ENCODE data around the gene DNER.

DNER gene

DNA sequence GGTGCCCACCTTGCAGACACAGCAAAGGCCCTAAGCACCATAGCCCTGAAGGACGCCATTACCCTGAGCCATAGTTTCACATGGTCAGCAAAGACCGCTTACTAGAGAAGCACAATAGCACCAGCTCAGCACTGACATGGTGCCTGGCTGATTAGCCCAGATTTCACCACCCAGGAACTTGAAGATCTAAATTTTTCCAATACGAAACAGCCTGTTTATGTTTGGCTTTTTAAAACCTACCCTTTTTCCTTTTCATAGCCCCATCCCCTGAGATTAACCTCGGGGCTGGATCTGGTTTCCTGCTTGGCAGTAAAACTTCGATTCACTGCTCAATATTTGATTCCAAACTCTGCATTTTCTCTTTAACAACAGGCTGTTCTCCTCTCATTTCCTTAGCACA, 284.8 kb downstream of the DNER start:
- DNase-seq = no peak
- intact Hi-C loops (cut with DNase I) = loop anchor here (5.0 kb wide), 1 partner anchor 158 kb away; no protein-coding TSS in a partner anchor

DNA sequence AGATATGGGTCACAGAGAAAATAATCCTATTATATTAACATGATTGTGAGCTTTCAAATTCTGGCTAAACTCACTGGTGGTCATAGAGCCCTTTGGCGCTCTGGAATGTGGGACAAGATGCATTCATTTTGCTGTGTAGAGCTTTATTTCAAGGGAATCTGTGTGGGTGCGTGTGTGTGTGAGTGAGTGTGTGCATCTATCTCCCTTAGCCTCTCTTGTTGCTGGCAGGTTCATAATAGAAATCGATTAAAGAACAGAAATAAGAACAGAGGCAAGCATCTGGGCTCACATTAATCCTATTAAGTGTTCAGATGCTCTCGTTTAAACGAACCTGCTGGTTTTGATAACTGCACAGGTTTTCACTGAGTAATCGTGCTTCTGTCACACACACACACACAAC, 287.9 kb downstream of the DNER start:
- intact Hi-C loops (cut with DNase I) = loop anchor here (5.0 kb wide), 1 partner anchor 161 kb away; no protein-coding TSS in a partner anchor
- DNase-seq = no peak

DNA sequence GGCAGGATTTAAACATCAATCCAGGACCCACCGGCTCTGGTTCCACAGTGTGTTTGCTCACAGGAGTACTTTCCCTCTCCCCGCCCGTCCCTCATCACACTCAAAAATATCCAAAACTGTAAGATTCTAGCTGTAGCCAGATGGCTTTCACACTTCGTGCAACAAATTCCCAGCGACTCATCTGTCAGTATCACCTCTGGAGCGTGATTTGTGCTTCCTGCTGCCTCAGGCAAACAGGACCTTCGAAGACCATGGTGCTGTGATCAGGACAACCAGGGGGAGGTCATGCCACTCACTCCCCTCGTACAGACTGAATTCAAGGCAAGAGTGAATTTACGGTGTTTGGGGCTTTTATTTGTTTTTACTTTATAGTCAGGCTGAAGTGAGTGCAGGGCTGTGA, 288.8 kb downstream of the DNER start:
- intact Hi-C loops (cut with DNase I) = loop anchor here (5.0 kb wide), 1 partner anchor 162 kb away; no protein-coding TSS in a partner anchor
- no peak for DNase-seq

DNA sequence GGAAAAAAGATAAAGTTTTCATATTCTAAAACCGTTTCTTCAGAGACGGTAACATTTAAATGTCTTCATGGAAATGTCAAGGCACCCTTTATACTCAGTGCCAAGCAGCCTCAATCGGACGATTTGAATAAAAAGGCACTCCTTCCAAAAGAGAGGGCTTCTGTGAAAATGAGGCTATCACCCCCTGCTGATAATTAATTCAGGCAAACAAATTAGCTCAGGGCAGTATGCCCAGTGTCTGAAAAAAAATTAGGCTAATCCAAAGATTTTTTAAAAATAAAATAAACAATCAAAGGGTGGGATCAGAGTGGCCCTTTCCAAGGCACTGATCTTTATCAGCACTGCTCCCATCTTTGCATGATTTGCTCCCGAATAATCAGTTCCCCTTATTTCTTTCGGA, 292.3 kb downstream of the DNER start:
- DNase-seq = peak in 2 of 42 donors; percentile 36 to 46
- intact Hi-C loops (cut with DNase I) = no loop called here

DNA sequence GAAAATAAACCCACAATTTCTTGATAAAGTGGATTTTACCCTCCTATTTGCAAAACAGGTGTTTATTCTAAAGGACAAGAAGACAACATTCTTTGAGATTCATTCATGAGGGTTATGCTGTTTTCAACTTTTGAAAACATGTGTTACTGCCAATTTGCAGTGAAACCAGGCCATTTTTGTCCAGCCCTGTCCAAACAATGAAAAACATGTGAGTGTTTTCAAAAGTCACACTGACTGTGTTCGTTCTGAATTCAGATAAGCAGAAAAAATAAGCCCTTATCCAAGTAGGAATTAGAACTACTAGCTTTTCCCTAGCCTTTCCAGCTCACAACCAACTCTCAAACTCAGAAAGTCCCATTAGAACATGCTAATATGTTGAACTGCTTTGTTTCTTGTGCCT, 295.2 kb downstream of the DNER start:
- intact Hi-C loops (cut with DNase I) = no loop called here
- no peak for DNase-seq

DNA sequence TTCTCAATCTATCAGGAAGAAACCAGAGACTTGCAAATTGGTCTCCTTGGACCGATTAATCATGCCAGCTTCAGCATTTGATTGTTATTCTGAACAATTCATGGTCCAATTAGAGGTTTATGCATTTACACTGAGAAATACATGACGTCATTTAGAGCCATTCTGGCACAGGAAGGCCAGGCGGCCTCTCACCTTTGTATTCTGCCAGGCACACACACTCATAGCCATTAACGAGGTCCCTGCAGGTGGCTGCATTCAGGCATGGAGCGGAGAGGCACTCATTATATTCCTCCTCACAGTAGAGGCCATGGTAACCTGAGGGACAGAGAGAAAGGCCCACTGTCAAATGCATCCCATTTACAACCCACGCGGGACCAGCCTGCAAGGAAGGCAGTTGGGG, 296.4 kb downstream of the DNER start:
- intact Hi-C loops (cut with DNase I) = no loop called here
- DNase-seq = no peak

DNA sequence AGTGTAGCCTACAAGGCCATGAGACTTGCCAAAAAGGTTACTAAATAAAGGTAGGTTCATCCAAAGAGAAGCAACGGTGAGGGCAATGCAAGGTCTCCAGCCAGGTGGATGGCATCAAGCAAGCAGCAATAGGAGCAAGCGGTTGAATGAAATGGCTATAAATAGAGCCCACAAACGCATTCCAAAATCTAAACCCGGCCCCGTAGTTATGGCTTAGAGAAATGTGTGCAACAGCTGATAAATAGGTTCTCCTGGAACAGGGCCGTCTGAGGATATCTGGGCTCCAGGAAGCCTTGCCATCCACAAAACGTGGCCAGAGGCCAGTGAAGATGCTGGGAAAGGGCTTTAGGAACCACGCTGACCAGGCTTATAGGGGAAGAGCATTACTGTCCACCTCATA, 297.2 kb downstream of the DNER start:
- DNase-seq = no peak
- intact Hi-C loops (cut with DNase I) = no loop called here

DNA sequence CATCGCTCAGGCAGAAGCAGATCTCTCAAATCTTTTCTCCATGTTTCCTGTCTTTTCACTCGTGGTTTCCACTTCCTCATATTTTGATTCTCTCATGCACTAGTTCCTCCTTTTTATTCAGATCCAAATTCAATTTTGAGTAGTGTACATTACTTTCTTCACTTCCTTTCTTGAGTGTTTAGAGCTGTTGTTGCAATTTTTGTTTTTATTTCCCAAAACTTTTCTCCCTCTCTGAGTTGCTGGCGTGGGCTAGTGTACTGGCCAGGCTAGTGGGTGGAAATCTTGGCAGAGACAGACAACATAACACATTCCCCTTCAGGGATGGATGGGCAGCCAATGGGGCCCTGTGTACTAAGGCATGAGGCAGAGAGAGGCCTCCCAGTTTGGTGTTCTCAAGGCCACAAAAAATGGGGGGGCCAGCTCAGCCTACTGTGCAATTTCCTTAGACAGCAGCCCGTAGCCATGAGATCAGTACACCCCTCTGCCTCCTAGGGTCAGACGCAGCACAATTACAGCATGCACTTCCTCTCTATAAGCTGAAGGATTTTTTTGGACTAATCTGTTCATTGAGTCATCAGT, 298.1 kb downstream of the DNER start:
- peak in 40 of 42 donors; percentile 4 to 76 (median 44) for DNase-seq

DNA sequence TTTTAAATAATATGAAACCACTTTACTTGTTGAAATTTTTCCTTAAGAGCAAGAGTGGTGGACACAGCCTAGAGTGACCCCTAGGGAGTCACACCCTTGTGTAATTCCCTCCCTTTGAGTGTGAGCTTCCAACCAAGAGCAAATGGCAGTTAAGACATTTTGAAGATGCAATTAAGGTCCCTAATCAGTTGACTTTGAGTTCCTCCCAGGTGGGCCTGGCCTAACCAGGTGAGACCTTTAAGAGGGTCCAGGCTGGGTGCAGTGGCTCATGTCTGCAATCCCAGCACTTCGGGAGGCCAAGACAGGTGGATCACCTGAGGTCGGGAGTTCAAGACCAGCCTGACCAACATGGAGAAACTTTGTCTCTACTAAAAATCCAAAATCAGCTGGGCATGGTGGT, 299.7 kb downstream of the DNER start:
- no peak for DNase-seq
- intact Hi-C loops (cut with DNase I) = no loop called here

More for the DNA sequence above, 298.1 kb downstream of the DNER start:
- intact Hi-C loops (cut with DNase I) = no loop called here

DNA sequence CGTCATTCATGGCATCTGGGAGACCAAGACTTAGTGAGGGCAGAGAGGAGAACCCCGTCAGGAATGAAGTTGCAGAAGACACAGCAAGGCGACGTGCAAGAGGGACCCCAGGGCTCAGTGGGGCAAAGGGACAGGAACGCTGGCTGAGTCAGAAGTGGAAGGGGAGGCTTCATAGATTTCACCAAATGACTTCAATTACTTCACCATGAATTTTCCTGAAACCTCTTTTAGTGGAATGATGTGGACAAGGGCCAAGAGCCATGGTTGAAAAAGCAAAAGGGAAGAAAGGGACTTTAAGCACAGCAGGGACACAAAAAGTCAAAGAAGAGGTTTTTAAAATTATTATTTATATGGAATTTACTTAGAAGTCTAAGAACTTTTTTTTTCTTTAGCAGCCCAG, 301.7 kb downstream of the DNER start:
- intact Hi-C loops (cut with DNase I) = no loop called here
- no peak for DNase-seq

DNA sequence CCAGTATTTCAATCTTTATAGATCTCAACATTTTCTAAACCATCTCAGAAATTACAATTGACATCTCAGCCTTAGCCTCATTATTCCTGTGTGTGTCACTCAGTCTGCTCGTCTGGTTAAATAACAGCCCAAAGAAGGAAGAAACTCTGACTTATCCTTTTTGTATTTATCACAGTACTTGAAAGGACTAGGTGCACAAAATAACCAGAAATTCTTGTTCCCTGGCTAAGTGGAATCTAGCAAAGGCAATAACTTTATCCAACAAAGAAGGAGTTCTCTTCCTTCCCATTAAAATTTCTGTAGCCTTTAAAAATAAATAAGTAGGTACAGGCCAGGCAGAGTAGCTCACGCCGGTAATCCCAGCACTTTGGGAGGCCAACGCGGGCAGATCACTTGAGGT, 303.4 kb downstream of the DNER start:
- intact Hi-C loops (cut with DNase I) = no loop called here
- no peak for DNase-seq

DNA sequence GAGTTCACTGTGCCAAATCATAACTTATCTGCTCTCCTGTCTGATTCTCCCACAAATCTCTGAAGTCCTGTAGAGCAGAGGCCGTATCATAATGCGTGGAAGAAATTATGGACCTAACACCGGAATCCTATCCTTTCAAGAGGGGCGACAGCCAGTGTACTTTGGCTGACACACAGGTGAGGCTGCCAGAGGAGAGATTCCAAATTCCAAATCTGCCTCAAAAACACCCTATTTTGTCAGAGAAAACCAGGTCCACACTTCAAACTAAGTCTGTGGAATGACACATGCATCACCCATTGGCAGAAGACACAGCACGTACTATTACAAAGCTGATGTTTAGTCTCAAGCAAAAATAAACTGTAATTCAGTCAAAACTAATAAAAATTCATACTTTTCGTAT, 304.1 kb downstream of the DNER start:
- intact Hi-C loops (cut with DNase I) = no loop called here
- DNase-seq = no peak

DNA sequence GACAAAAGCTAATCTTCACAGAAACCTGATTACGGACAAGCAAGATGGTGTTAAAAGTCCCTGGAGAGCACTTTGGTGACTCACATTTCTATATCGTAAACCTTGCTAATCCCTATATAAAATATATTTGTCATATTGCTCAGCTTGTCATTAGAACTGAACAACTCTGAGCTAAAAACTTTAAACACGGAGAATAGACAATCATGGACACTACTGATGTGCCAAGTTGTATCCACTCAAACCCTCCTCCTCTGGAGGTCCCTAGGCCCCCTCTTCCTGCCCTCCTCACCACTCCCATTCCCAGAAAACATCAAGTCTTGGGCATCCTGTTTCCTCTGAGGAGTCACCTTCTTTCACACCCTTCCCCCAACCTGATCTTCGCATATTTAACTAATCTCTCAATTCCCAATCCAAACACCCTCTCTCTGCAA, 304.6 kb downstream of the DNER start:
- intact Hi-C loops (cut with DNase I) = no loop called here
- no peak for DNase-seq

DNA sequence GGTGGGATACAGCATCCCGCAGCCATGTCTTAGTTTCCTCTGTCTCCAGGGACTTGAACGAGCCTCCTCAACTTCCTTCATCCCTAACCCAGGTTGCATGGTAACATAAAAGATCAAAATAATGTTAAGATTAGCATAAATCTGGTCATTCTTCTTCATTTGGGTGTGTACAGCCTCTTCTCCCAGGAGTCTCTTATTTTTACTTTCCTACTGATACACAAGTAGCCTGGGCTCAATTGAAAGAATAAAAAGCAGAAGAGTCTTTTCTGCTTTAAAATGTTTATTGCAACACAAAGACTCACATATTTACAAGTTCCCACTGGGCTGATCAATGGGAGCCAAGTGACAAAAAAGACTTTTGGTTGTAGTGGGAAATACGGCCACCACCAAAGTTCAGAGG, 305.4 kb downstream of the DNER start:
- no peak for DNase-seq
- intact Hi-C loops (cut with DNase I) = no loop called here

DNA sequence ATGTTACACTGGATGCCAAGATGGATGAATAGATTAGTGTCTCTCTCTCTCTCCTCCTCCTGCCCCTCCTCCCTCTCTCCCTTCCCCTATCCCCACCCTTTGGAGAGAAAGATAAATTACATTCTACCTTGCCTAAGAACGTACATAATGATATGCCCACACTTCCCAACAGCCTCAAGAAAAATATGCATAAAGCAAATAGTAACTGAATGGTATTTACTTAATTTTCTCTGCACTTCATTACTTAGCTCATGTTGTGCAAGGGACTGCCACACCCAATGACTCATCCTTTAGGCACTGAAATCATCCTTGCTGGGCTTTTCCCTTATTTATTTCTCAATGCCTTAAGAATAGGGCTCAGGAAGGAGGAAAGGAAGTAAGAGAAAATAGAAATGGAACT, 306.0 kb downstream of the DNER start:
- intact Hi-C loops (cut with DNase I) = no loop called here
- DNase-seq = peak in 2 of 42 donors; percentile 36 to 50

DNA sequence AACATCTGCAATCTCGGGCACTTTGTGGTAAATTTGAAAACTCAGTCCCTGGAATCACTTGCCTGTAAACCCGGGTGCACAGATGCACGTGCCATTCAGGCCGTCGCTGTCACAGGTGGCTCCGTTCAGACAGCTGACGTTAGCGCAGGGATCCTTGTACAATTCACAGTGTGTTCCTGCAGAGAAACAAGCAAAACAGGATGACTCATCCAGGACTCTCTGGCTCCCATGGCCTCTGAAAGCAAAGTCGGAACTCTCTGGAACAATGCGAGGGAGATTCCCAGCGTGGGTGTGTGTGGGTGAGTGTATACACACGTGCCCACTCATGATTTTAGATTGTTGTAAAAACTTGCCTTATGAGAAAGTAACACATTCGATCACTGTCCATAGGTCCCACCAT, 307.2 kb downstream of the DNER start:
- peak in 19 of 42 donors; percentile 12 to 69 (median 38) for DNase-seq
- intact Hi-C loops (cut with DNase I) = no loop called here

DNA sequence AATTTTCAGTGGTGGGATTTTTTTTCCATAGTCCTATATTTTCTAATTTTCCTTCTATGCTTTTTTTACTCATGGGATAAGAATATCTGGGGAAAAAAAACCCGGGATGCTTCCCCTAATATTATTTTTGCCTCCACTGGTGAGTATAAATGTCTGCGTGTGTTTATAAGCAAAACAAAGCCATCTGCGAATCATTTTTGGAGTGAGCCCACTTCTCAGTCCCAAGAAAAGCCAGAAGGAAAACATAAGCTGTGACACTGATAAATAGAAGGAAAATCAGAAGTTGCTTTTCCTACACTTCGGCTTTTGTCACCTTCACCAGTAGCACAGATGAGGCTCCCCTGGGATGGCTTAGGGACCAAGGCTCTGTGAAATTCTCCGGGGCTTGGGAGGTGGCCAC, 308.6 kb downstream of the DNER start:
- intact Hi-C loops (cut with DNase I) = no loop called here
- no peak for DNase-seq

DNA sequence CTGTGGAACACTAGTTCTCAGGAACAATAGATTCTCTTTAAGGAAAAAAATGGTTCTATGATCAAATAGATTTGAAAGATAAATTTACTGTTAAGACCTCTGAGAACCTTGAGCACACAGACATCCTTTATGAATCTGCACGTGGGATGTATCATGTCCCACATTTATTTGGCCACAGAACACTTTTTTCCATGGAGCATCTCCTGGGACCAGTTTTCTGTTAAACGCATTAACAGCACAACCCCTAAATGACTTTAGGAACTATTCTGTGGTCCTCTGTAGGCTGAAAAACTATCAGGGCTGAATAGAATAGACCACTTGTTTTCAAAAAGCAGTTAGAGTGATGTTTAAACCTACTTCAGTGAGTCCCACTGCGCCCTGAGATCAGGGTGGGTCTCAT, 311.1 kb downstream of the DNER start:
- DNase-seq = no peak
- intact Hi-C loops (cut with DNase I) = no loop called here

DNA sequence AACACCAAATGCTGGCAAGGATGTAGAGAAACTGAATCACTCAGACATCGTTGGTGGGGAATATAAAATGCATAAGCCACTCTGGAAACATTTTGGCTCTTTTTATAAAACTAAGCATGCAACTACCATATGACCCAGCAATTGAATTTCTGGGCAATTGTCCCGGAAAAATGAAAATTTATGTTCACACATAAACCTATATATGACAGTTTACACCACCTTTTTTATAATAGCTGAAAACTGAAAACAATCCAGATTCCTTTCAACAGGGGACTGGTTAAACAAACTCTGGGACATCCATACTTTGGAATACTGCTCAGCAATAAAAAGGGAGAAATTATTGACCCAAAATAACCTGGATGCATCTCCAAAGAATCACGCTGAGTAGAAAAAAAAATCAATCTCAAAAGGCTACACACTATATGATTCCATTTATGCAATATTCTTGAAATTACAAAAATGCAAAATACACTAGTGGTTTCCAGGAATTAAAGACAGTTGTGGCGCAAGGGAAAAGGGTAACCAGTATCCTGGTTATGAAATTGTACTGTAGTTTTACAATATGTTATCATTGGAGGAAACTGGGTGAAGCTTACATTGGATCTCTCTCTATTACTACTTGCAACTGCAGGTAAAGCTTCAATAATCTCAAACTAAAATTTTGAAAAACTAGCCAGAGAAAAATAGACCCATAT, 313.0 kb downstream of the DNER start:
- intact Hi-C loops (cut with DNase I) = no loop called here
- no peak for DNase-seq

DNA sequence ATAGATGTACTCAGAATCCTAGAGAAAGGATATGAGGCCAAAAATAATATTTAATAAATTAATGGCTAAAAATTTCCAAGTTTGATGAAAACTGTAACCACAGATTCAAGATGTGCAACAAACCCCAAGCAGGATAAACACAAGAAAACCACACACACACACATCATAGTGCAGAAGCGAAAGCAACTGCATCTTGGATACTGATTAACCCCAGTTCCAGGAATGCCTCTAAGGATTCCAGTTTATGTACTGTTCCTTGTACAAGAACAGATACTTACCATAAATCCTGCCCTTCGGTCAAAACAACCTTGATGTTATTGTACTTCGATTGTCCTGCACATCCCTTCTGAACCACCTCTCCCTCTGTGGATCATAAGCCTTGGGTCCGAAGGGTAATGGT, 320.4 kb downstream of the DNER start:
- no peak for DNase-seq
- intact Hi-C loops (cut with DNase I) = no loop called here

DNA sequence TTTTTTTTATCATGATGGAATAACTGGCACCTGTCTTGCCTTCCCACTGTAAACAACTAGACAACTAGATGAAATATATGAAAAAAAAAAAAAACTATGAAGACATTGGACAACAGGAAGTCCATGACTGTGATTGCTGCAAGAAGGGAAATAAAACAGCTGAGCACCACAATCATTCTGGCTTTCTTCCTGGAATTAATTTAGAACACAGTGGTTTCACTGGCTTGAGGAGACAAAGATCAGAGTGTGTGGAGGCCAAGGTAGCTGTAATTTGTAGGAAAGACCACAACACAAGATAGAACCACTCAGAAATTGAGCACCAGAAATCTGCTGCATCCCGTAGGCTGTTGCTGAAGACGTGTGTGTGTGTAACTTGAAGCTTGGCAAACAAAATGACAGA, 322.2 kb downstream of the DNER start:
- DNase-seq = peak in 1 of 42 donors; percentile 21
- intact Hi-C loops (cut with DNase I) = no loop called here
